HAP-1 (cell line): Measurements from ENCODE around the gene EPN3.

Experiments used
- DNase-seq, 2 experiments: peaks; one replicate each; pipeline ENCODE4 v3.0.0-alpha.2; 2016 to 2020; ENCODE audit warnings: low spot score in 2 of 2
- H3K27me3 ChIP-seq: fragments of 250-450 bp; sonication (Bioruptor Pico); 2 replicates; pipeline ENCODE4 v1.5.1; 2020; ENCODE audit warnings: low read depth, mild to moderate bottlenecking, moderate library complexity
- H3K36me3 ChIP-seq: fragments of 250-450 bp; sonication (Bioruptor Pico); replicated peaks from 2 replicates; pipeline ENCODE4 v1.5.1; 2020; ENCODE audit warnings: mild to moderate bottlenecking
- H3K4me1 ChIP-seq: fragments of 250-450 bp; sonication (Bioruptor Pico); 2 replicates; pipeline ENCODE4 v1.5.1; 2020; ENCODE audit warnings: mild to moderate bottlenecking
- H3K4me3 ChIP-seq: fragments of 250-450 bp; sonication (Bioruptor Pico); 2 replicates; pipeline ENCODE4 v1.5.1; 2020; ENCODE audit warnings: mild to moderate bottlenecking, moderate library complexity
- H3K9me3 ChIP-seq: fragments of 250-450 bp; sonication (Bioruptor Pico); 2 replicates; pipeline ENCODE4 v1.5.1; 2020; ENCODE audit warnings: mild to moderate bottlenecking, moderate library complexity
- in situ Hi-C: fragments of 300-500 bp; cut with MboI; formaldehyde crosslinking; loops from 3 replicates; pipeline ENCODE4 v1.14.3; 2020; ENCODE audit warnings: low sequenced_read_pairs, inconsistent platforms, mixed read lengths

EPN3 gene

DNA sequence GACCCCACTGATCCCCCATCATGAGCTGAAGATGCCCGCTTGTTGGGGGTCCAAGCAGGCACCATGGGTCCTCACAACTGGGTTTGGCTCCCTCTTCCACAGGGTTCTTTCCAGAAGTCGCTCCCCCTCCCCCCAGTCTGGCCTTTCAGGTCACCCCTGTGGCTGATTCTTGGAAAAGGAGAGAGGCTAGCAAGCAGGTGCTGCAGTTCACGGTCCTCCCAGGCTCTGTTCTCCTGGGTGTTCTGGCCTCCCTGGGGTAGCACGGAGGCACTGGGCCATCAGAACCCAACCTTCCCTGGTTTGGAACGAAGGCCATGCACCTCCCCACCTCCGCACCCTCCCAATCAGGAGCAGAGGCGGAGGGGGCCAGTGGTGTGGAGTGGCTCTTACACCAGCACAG is 46.9 kb downstream of the EPN3 start:
- Histone ChIP-seq H3K4me3 (no peak overlapping the region), H3K27me3 (no peaks in the 10 kb centered on the region; the same call in 1 of the 2 replicates), H3K9me3 (no peaks in the 10 kb centered on the region), H3K4me1 (no peaks in the 10 kb centered on the region), H3K36me3 (no peaks in the 10 kb centered on the region)
- in situ Hi-C loops, result no loop called here
- DNase-seq, result no peak

DNA sequence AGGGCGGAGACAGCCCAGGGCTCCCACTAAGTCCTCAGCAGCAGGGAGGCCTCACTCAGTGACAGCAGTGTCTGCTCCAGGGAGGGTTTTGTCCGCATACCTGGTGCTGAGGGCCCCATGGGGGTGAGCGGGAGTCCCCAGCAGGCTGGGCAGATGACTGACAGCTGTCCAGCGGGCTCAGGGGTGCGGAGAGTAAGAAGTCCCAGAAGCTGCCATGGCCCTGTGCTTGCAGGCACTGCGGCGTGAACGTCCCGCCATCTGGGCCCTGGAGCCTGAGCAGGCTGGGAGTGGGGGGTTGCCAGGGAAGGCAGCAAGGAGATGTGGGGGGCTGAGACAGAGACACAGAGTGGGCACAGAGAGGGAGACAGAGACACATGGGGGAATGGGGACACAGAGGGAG is 48.1 kb downstream of the EPN3 start:
- DNase-seq, result no peak
- H3K36me3 ChIP-seq, result no peaks in the 10 kb centered on the region
- no peak overlapping the region for H3K4me3 ChIP-seq
- H3K4me1 ChIP-seq, result no peaks in the 10 kb centered on the region
- no peaks in the 10 kb centered on the region; the same call in 1 of the 2 replicates for H3K27me3 ChIP-seq
- H3K9me3 ChIP-seq, result no peaks in the 10 kb centered on the region
- in situ Hi-C loops, result no loop called here

DNA sequence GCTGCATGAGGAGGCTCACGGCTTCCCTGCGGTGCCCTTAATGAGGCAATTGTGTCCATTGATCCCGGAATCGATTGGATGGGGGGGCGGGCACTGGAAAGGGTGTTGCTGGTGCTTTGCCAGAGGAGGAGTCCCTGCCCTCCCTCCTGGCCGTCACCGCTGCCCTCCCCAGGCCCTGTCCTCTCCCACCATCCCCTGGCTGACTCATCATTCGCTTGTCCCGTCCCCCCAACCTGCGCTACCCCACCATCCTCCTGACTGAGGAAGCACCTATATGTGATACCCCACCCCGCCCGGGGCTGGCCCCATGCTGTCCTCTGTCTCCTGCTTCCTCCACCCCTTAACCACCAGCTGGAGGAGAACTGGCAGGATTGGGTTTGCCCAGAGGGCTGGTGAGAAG is 48.8 kb downstream of the EPN3 start:
- no peaks in the 10 kb centered on the region for H3K4me1 ChIP-seq
- H3K27me3 ChIP-seq, result no peaks in the 10 kb centered on the region; the same call in 1 of the 2 replicates
- in situ Hi-C loops, result no loop called here
- DNase-seq, result no peak
- no peaks in the 10 kb centered on the region for H3K9me3 ChIP-seq
- no peaks in the 10 kb centered on the region for H3K36me3 ChIP-seq
- no peak overlapping the region for H3K4me3 ChIP-seq

DNA sequence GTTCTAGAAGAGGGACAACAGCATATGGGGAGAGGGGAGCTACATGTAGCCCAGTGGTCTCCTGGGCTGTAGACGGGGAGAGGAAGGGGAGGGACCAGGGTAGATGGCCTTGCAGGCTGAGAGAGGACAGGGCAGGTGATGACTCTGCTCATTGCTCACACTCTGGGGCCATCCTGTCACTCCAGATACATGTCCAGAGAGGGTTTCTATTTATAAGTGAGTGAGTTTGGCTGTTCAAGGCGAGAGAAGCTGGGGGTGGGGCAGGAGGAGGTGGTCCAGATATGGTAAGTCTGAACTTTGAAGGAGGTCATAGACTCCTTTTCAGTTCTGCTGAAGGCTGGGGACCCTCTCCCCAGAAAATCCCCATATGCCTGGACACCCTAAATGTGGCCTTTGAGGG is 50.2 kb downstream of the EPN3 start:
- DNase-seq, result no peak
- Histone ChIP-seq H3K36me3 (no peaks in the 10 kb centered on the region), H3K9me3 (no peaks in the 10 kb centered on the region), H3K4me3 (no peak overlapping the region), H3K4me1 (no peaks in the 10 kb centered on the region), H3K27me3 (no peaks in the 10 kb centered on the region; the same call in 1 of the 2 replicates)
- in situ Hi-C loops, result no loop called here

DNA sequence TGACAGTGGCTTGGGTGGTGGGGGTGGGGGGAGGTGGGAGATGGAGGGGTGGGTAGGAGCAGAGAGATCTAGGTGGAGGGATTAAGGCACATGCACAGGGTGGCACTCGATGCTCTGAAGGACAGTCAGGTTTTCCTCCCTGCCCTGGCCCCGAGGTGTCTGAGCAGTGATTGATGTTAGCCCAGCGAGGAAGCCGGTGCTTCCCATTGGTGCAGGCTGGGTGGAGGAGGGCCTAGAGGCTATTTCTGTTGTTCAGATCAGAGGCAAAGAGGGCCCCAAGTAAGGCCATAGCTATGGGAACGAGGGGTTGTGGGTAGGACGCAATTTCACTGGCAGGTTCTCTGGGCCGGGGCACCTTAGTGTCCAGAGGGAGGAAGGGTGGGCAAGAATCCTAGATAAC is 51.1 kb downstream of the EPN3 start:
- in situ Hi-C loops, result no loop called here

DNA sequence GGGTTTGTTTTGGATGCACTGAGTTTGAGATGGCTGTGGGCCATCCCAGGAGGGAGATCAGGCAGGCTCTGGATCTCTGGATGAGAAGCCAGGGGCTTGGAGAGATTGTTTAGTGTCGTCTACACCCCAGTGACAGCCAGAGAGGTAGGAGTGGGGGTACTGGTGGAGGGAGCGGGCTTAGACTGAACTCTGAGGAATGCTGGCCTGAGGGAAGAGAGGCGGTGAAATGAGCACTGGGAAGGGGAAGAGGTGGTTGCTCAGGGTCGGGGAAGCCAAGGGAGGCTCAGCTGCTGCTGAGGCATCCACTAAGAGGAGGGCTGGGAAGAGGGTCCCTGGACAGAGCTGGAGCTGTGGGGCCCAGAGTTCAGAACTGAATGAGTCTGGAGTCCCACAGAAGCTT is 51.6 kb downstream of the EPN3 start:
- no peaks in the 10 kb centered on the region for H3K36me3 ChIP-seq
- in situ Hi-C loops, result no loop called here
- no peaks in the 10 kb centered on the region for H3K4me1 ChIP-seq
- no peaks in the 10 kb centered on the region for H3K9me3 ChIP-seq
- H3K4me3 ChIP-seq, result no peak overlapping the region
- no peaks in the 10 kb centered on the region; the same call in 1 of the 2 replicates for H3K27me3 ChIP-seq
- no peak for DNase-seq

More for the DNA sequence above, 51.1 kb downstream of the EPN3 start:
- H3K4me1 ChIP-seq, result no peaks in the 10 kb centered on the region
- H3K27me3 ChIP-seq, result no peaks in the 10 kb centered on the region; the same call in 1 of the 2 replicates
- no peak for DNase-seq
- H3K36me3 ChIP-seq, result no peaks in the 10 kb centered on the region
- H3K4me3 ChIP-seq, result no peak overlapping the region
- H3K9me3 ChIP-seq, result no peaks in the 10 kb centered on the region

DNA sequence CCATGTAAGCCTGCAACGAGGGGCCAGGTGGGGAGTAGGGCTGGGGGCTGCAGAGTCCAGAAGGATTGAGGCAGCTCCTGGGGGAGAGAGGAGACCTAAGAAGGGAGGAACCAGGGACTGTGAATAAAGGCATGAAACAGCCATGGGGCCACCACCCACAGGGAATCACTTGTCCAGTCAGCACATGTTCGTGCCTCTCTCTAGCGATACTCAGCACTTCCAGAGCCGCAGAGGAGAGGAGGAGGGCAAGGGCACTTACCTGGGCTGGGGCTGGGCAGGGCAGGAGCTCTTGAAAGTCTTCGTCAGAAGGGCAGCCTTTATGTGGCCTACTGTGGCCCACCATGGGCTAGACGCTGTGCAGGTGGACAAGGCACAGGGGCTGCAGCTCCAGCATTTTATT is 52.2 kb downstream of the EPN3 start:
- Histone ChIP-seq H3K4me3 (no peak overlapping the region), H3K36me3 (no peaks in the 10 kb centered on the region), H3K9me3 (no peaks in the 10 kb centered on the region), H3K4me1 (no peaks in the 10 kb centered on the region), H3K27me3 (no peaks in the 10 kb centered on the region; the same call in 1 of the 2 replicates)
- no peak for DNase-seq
- in situ Hi-C loops, result no loop called here

DNA sequence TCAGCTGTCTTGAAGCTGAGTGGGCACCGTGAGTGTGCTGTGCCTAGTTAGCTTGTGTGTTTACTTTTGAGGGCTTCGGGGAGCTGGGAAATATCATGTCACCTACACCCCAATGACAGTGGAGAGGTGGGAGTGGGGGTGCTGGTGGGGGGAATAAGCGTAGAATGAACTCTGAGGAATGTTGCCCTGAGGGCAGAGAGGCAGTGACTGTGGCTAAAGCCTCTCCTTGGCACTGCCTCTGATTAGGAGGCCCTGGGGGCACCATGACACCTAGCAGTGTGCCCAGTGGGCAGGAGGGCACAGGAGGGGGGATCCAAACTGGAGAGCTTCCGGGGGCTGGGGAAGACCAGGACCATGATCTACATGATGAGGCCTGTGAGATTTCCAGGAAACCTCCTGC is 52.8 kb downstream of the EPN3 start:
- DNase-seq, result no peak
- H3K4me3 ChIP-seq, result no peak overlapping the region

DNA sequence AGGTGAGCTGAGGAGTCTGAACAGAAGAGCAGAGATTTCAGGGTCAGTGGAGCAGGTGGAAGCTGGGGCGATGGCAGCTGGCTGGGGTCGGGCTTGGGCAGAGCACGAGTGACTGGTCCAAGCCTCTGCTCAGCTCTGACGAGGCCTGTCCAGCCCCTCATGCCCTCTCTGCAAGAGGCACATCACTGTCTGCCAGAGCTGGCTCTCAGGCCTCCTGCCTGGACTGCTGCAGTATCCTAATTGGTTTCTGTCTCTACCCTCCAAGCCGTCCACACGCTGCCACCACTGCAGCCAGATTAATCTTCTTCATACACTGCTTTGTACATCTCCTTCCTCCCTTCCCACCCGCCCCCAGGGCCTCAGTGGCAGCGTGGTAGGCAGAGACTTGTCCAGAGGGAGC is 53.4 kb downstream of the EPN3 start:
- Histone ChIP-seq H3K36me3 (no peaks in the 10 kb centered on the region), H3K4me3 (no peak overlapping the region), H3K9me3 (no peaks in the 10 kb centered on the region), H3K4me1 (no peaks in the 10 kb centered on the region), H3K27me3 (no peaks in the 10 kb centered on the region; the same call in 1 of the 2 replicates)
- in situ Hi-C loops, result no loop called here
- DNase-seq, result no peak

More for the DNA sequence above, 52.8 kb downstream of the EPN3 start:
- in situ Hi-C loops, result no loop called here
- Histone ChIP-seq H3K9me3 (no peaks in the 10 kb centered on the region), H3K36me3 (no peaks in the 10 kb centered on the region), H3K4me1 (no peaks in the 10 kb centered on the region), H3K27me3 (no peaks in the 10 kb centered on the region; the same call in 1 of the 2 replicates)

DNA sequence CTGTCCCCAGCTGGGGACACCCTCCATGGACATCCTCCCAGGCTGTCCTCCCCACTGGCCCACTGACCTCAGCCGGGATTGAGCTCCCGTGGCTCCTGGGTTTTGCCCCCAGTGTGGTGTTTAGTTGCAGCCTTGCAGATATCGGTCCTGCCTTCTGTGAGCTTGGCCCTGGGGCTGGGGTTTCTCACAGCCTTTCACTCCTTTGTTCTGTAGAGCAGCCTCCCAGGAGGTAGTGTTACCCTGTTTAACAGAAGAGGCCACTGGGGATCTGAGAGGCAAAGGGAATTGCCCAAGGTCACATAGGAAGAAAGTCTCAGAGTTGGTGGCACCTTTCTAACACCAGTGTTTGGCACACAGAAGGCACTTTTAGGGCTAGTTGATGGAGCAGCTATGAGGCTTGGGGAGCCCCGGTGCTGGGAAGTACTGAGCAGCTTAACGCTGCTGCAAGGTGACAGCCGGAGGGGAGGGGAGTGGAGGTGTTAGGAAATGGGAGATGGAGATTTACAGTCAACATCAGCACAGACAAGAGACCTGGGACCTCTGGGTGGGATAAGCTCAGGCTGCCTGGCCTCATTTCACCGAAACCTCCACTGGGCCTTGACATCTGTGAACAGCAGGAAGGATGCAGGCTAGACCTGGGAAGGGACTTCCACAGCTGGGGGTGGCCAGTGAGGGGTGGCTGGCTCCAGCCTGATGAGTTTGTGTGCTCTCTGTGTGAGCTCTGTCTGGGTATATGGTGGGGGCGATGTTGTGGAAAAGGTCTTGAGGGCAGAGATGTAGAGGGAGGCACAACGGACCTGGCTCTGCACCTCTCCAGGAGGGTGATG is 54.1 kb downstream of the EPN3 start:
- no peaks in the 10 kb centered on the region; the same call in 1 of the 2 replicates for H3K27me3 ChIP-seq
- H3K36me3 ChIP-seq, result no peaks in the 10 kb centered on the region
- no peaks in the 10 kb centered on the region for H3K9me3 ChIP-seq
- H3K4me1 ChIP-seq, result no peaks in the 10 kb centered on the region
- in situ Hi-C loops, result no loop called here
- DNase-seq, result no peak
- H3K4me3 ChIP-seq, result no peak overlapping the region

DNA sequence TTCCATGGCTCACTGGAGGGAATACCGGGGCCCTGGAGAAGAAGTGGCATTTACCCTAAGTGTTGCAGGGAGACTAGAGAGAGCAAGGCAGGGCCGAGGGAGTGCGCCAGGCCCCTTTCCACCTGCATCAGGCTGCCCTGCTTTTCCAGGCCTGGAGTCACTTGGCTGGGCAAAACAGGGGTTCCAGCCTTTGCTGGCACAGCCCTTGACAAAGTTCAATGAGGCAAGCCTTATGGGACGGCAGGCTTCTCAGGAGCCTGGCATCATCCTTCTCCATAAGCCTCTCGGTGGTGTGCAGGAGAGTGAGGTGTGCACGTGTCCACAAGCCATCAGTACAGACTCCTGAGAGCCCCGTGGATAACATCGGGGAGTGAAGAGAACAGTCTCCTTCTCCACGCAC is 55.0 kb downstream of the EPN3 start:
- in situ Hi-C loops, result no loop called here
- H3K4me1 ChIP-seq, result no peaks in the 10 kb centered on the region
- H3K27me3 ChIP-seq, result no peaks in the 10 kb centered on the region
- no peak overlapping the region for H3K4me3 ChIP-seq
- no peak for DNase-seq
- H3K36me3 ChIP-seq, result no peaks in the 10 kb centered on the region
- H3K9me3 ChIP-seq, result no peaks in the 10 kb centered on the region

DNA sequence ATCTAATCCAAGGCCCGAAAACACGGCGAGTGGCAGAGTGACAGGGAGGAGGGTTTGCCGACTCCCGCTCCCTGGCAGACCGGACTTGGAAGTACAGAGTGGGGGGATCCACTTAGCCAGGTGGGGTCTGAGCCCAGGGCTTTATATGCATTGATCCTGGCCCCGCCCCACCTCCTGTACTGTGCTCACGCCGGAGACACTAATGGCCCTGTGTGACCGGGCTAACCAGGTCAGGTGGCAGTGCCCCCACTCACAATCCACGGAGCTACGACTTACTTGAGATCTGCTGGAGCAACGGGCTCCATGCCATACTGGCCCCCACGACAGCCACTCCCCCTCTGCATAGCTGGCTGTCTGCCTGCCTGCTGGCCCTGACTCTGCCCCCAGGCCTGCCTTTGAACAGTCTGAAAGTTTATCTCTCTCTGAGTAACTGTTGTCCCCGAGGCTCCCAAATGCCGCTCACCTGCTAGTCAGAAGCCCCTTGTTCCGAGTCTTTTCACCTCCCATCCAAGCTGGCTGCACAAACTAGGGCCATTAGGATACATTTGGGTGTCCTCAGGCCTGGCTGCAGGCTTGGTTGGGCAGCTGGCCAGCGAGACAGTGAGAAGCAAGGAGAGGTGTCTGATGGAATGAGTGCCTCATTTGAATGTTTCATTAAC is 56.0 kb downstream of the EPN3 start:
- Histone ChIP-seq H3K4me3 (no peak overlapping the region), H3K9me3 (no peaks in the 10 kb centered on the region), H3K27me3 (no peaks in the 10 kb centered on the region), H3K36me3 (no peaks in the 10 kb centered on the region), H3K4me1 (no peaks in the 10 kb centered on the region)
- in situ Hi-C loops, result no loop called here
- no peak for DNase-seq

DNA sequence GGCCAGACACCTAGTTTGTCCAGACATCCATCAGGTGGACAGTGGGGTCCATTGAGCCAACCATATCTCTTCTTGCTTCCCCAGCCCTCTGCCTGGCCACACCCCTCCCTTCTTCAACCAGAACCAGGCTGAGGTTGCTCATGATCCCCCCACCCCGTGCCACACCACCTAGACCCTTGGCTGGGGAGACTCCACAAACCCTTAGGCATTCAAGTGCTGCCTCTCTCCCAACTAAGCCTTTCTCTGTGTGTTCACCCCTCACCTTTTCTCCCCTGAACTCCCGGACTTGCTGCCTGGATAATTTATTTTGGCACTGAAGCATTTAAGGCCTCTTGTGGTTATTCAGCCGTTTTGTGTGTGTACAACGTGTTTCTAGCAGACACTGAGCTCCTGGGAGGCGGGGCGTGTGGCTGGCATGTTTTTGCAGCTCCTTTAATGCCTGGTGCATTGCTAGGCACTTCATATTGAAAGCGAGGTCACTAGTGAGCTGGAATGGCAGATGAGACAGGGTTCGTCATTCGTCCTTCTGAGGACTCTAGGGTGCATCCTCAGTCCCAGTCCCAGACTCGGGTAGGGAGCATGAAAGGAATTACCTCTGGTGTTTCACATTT is 56.7 kb downstream of the EPN3 start:
- Histone ChIP-seq H3K4me3 (no peak overlapping the region), H3K9me3 (no peaks in the 10 kb centered on the region), H3K36me3 (no peaks in the 10 kb centered on the region), H3K27me3 (no peaks in the 10 kb centered on the region), H3K4me1 (no peaks in the 10 kb centered on the region)
- in situ Hi-C loops, result no loop called here
- no peak for DNase-seq
